Activated CD8-positive, alpha-beta memory T cell treated with anti-CD3 and anti-CD28 coated beads, Interleukin-2, amount 50 U/mL, for 1 hour (primary cell): ENCODE results near the gene SLC38A2.
A peak's percentile ranks its signal among the peaks of the same experiment; 100 is the strongest.

ENCODE experiments used
- DNase-seq: peaks from one replicate; pipeline ENCODE4 v3.0.0-alpha.2; 2020; ENCODE audit errors: extremely low read depth

SLC38A2 gene

DNA sequence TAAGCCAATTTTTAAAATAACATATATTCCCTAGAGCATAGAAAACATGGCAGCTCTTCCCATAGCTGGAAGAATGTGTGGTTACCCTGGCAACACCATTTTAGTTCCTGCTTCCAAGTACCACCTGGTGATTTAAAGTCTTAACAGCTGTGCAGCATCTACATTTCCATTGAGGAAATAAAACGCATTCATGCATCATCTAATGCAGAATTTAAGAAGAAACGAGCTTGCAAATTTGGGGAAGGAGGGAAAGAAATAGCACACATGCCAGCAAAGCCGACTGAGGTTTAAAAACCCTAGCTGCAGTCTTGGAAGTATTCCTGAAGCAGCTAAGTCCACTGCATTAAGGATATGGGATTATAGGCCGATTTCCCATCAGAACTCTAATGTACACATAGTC, 22.8 kb upstream of the SLC38A2 start:
- no peak for DNase-seq

DNA sequence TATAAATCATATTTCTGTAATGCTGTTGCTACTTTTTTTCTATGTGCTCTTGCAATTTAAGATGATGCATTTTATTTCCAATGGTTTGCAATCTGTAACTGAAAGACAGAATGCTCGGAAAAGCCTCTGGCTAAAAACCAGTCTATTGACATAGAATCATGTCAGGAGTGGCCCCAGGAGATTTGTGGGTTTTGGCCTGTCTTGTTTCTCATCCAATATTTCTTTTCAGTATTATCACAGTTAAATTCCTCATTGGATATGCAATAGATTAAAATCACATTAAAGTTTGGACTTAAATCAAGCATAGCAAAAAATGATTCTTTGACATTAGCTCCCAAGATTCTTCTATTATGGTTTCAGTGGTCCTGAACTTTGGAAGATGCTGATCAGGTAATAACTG, 19.1 kb upstream of the SLC38A2 start:
- DNase-seq: no peak

DNA sequence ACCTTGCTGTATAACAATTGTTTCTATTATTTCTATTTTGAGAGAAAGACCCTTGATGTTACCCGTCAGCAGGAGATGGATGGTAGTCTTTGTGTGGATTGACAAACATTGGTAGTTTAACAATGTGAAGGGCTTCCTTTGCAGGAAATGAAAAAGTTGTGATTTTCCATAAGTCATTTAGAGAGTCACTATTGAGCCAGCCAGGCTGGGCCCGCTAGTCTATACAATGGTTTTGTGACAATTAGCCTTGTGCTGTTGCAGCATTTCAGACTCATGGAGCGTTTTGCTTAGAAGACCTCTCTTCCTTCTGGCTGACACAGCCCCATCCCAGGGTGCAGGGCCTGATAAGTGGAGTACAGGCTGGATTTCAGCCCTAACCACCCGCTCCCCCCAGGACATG, 18.3 kb upstream of the SLC38A2 start:
- DNase-seq: no peak

DNA sequence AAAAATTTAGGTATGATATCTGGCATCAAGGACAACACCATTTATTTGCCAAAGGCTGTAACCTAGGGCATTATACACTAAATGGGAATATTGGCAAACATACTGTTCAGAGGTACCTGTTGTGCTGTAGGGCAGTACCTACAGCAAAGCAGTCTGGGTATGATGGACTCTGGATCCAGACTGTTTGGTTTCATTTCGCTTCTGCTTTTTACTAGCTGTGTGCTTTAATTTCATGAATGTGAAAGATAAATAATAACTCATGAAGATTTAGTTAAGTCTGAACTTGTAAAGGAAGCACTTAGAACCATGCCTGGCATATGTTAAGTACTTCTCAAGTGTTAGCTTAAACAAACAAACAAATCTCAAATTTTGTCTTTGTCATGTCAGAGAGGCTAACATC, 17.7 kb upstream of the SLC38A2 start:
- no peak for DNase-seq

DNA sequence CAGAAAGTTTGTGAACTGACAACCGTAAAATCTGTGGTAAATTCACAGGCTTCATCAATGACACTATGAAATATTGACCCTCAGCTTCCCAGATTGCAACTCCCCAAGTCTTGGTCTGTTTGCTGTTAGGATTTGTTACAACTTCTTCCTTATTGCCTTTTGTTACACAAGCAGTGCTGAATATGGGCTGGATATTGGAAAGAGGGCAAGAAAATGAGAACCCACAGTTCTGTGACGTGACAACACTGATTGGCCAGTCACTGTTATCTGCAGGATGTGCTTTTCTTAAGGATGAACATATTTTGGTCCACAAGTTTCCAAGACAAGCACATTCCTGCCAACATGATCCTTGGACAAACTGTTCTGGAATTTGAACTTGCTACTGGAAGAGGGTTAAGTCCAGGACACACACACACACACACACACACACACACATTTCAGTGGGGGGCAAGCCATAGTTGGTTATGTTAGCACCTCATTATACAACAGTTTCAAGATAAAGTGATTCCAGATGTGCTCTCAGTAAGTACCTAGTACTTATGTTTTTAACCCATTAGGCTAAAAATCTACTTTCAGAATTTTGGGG, 16.6 kb upstream of the SLC38A2 start:
- DNase-seq: no peak

DNA sequence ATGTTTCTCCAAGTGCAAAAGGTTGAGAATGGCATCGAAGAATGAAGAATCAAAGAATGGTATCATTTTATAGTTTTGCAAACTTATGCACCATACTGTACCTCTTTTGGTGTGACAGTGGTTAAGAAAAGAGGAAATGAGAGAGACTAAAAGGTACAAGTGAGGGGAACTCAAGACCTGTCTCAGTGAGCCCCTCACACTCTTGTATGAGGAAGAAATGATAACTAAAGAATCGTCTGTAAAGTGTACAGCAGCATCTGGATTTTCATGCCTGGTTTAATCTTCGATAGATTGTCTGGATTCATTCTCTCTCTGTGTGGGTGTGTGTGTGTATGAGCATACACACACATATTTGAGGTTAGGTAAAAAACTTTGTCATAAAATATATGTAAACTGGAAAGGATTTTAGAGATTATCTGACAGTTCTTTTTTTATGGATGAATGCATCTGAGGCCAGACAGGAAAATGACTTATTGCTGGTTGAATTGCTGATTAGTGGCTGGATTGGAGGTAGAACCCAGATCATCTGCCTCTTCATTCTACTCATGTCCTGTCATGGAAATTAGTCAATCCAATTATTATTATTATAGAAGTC, 16.0 kb upstream of the SLC38A2 start:
- DNase-seq: no peak

DNA sequence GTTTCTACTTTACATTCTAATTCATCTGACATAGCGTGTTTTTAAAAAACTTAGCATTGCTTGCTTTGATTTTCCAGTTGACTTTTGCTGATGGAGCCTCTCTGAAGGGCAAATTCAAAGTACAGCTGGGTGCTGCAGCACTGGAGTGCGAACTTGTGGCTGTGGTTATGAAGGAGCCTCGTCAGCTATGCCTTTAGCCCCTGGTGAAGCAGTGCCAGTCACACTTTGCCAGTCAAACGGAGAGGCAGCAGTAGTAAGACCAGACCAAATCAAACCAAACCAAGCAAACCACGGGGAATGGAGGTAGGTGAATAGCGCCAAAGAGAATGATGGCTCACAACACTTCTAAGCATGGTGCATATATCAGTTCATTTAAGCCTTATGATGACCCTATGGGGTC, 15.1 kb upstream of the SLC38A2 start:
- no peak for DNase-seq

DNA sequence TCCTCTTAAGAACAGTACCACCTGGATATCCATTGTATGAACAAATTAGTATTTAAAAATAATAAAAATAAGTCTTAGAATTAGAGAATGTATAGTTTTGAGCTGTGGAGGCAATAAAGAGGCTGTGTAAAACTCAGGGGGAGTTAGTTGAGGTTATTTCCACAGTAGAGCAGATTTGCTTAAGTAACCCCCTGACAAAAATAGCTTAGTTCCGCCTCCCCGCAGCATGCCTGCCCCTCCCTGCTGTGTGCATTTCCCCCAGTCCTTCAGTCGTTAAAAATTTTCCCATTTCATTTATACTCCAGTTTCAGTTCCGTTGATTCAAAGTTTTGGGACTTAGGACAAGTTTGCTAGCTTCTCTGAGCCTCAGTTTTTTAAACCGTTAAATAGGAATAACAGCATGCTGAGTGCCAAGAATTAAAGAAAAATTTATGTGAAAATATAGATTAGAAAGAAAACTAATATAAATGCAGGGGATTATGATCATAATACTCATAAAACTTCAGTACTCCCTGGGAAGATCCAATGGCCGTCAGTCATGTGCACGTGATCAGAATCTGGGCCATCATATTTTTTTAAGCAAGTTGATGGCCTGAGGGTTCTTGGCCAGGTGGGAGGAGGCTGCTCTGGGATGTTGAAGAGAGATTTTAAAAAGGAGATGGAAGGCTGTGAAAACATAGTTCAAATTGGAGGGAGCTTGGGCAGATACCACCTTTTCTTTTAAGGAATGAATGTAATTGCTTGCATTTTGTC, 14.5 kb upstream of the SLC38A2 start:
- no peak for DNase-seq

DNA sequence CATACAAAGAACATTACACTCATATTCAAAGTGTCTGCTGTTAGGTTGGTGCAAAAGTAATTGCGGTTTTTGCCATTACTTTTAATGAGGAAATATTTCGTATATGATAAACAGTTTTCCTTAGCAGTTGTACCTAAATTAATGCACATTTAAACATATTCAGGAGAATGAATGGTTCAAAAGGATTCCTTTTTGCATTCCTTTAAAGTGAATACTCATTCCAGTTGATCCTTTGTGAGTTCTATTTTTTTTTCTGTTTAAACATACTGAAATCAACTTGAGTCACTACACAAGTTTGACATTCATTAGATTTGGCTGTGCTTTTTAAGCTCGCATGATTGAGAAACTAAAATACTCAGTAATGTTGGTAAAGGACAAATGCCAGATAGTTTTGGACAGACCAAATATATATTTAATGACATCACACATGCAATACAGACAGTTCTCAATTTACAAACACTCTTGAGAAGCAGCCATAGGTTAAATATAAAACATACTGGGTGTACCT, 13.8 kb upstream of the SLC38A2 start:
- DNase-seq: no peak

DNA sequence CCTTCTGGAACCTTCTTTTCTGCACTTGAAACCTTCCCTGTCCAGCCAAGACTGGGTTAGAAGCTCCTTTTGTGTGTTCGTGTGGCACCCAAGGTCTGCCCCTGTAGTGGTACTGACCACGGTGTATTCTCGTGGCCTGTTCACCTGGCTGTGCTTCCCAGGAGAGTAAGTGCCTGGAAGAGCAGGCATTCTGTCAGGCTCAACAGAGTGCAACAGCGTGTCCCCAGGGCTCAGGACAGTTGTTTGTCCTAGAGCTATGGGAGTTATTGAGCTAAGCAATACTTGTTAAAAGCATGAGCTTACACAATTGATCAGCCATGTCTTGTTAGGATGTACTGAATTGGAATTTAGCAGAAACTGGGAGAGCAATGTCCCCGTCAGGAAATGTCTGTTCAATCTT, 12.9 kb upstream of the SLC38A2 start:
- DNase-seq: no peak

DNA sequence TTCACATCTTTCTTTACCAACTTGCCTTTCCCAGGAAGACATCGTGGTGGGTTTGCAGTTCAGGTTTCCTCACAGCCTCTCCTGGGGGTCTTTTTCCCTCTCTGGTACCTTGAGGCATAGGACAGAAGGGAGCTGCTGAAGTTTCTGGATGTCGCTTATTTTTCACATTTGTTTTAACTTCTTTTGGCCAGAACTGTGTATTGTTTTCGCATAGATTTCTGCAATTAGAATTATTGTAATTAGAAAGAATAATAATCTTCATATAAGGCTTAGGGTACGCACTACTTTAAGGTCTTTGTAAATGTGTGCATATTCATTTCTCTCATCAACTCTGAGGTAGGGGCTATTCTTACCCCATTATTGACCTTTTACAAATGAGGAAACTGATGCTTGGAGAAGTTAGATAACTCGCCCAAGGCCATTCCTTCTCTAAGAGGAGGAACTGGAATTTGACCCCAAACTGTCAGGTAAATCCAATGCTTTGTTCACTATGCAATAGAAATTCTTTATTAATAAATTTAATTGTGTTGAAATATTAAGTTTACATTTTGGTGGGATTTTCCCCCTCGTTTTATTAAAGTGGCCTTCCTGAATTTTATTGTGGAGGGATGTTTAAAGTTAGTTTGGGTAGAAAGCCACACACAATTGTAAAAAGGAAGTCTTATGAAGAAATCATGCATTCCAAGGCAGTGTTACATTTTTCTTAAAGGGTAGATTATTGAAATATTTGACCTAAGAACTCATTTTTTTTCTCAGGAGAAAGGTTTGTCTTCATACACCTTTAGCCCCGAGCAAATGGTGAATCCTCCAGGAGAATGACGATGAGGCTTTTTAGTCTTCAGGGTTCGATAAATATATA, 12.1 kb upstream of the SLC38A2 start:
- DNase-seq: no peak

DNA sequence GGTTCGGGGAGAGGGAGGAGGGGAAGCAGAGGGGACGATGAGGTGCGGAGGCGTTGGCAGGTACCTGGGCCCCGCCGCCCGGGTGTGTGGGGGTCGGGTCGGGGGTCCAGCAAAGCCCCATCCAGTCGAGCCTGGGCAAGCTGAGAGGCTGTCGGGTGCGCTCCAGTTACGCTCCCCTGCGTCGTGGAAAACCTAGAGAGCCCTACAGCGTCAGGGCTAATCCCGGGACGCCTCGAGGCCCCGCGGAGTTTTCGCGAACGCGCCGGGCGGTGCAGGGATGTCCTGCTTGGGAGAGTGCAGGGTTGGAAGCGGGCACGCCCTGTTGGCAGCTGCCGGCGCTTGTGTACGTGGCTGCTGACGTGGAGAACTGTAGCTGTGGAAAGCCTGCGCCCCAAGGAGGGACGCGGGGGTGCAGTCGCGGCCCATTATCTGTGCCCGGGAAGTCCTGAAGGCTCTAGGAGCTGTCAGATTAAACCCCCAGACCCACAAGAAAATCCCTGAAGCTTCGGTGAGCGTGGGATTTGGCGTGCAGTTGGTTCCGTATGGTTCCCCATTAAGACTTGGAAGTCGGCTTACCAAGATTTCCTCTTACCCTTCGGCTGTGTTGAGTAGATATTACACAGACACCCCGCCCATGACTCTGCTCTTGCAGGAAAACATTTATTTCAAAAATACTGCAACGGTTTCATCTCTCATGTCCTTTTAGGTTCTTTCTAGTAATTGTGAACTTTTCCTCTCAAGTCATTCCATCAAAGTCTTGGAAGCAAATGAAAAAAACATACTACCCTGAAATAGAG, 11.3 kb upstream of the SLC38A2 start:
- peak; percentile 59 for DNase-seq

DNA sequence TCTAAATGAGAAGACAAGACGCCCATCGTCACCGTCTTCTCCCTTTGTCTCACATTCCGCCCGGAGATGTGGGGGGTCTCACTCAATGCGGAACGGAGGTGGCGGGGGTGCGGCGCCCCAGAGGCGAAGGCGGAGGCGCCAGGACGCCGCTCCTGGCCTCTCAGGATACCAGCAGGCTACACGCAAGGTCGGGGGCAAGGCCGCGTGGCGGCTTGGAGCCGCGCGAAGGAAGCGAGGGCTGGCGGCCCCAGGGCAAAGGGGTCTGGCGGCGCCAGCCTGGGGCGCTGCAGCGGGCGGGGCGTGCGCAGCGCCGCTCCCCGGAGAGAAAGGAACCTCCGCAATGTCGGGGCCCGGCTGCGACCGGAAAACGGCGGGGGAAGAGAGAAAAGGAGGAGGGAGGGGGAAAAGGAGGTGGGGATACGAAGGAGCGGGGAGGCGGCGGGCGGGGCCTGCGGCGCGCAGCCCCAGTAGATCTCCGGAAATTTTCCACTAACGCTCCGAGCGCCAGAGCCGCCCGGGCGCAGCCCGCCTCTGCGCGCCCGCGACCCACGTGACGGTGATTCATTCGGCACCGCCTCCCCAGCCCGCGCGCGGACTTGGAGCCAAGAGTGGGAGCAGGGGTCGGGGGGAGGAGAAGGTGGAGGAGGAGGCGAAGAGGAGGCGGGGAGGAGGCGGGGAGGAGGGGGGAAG, 10.5 kb upstream of the SLC38A2 start:
- DNase-seq: peak; percentile 81

DNA sequence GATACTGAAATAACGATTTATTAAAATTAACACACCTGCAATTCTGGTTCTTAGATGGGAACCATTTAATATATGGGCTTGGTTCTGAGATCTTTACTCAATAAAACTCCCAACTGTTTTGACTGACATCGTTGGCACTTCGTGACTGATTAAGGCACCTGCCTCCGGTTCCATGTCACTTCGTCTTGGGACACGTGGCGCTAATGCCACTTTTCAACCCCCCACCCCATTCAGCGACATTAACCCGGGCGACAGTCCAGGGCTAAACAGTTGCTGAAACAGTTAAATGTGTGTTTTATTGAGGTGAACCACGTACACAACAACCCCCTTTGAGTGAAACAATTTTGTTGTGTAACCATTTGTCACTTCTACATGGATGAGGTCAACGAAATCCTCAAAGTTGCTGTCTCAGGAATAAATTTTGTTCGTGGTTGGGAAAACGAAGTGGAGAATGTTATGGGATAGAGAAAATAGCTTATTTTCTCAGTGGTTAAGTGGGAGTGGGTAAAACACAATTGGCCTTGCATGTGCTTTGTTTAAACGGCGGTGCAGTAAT, 9.9 kb upstream of the SLC38A2 start:
- DNase-seq: no peak

DNA sequence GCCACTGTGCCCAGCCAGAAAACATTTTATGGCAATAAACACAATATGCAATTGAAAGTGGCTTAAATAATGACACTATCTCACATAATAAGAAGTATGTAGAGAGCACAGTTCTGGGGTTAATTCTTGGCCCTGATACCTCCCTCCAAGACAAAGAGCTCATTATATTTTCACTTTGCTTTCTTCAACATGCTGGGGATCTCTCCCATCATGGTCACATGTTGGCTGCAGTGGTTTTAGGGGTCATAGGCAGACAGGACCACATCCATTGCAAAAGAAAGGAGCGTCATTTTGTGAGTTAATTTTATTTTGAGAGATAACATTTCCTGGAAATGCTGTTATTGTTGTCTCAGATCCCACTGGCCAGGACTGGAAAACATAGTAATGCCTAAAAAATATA, 8.3 kb upstream of the SLC38A2 start:
- no peak for DNase-seq

DNA sequence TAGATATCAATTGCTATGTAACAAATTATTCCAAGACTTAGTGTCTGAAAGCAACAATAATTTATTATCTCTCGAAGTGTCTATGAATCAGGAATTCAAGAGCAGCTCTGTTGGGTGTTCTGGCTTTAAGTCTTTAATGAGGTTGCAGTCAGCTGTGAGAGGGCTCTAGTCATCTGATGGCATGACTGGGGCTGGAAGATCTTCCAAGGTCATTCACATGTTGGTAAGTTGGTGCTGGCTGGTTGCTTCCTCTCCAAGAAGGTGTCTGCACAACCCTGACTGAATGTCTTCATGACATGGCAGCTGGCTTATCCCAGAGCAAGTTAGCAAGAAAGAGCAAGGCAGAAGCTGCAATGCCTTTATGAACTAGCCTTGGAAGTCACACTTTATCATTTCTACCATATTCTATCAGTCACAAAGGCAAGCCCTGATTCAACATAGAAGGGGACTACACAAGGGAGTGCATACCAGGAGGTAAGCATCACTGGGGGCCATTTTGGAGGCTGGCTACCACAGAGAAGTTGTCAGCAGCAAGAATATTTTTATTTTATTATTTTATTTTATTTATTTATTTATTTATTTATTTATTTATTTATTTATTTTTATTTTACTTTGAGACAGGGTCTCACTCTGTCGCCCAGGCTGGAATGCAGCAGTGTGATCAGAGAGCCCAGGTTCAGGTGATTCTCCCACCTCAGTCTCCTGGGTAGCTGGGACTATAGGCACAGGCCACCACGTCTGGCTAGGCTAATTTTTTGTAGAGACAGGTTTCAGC, 7.6 kb upstream of the SLC38A2 start:
- DNase-seq: no peak

DNA sequence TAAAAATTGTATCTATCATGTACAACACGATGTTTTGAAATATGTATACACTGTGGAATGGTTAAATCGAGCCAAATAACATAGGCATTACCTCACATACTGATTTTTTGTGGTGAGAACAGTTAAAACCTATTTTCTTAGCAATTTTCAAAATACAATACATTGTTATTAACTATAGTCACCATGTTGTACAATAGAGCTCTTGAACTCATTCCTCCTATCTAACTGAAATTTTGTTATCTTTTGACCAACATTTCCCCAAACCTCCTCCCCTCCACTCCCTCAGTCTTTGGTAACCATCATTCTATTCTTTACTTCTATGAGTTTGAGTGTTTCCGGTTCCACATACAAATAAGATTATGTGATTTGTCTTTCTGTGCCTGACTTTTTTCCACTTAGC, 6.8 kb upstream of the SLC38A2 start:
- DNase-seq: no peak

DNA sequence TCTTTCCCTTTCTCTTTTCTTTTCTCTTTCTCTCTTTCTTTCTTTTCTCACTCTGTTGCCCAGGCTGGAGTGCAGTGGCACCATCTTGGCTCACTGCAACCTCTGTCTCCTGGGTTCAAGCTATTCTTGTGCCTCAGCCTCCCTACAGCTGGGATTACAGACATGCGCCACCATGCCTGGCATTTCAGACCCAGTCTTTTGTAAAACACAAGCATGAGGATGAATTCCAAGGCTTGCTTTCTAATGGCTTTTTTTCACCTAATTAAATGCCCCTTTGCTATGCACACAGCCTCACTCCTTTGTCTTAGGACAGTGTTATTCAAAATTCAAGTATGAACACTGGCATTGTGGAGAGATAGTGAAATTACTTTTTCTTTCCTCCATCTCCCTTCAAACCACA, 6.0 kb upstream of the SLC38A2 start:
- DNase-seq: no peak

DNA sequence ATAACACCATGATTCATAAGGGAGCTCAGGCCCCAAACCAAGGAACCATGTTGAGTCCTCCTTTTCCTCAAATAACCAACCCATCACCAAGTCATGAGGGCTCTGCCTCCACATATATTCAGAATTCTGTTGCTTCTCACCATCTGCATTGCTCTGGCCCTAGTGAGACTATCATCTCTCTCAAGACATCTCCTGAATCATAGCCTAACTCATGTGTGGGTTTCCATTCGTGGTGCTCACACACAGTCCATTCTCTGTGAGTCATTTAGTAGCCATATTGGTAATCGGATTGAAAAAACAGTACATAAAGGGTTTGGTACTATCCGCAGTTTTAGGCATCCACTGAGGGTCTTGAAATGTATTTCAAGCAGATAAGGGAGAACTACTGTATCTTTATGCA, 5.1 kb upstream of the SLC38A2 start:
- no peak for DNase-seq

DNA sequence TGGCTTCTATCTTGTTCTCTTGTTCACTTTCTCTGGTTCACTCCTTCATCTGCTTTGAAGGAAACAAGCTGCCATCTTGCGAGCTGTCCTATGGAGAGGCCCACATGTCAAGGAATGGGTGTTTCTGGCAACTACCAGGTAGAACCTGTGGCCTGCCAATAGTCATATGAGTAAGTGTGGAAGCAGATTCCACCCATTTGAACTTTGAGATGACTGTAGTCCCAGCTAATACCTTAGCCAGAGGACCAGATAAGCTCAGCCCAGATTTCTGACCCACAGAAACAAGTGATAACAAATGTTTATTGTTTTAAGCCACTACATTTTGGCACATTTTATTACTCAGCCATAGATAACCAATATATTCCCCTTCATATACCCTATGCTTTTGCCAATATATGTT, 4.0 kb upstream of the SLC38A2 start:
- DNase-seq: no peak
